Fibroblast of mammary gland (primary cell): ENCODE results near the gene RGS8.

ENCODE experiments used
- DNase-seq: peaks from one replicate; pipeline ENCODE4 v3.0.0-alpha.2; 2010; ENCODE audit warnings: low read depth
- H3K4me3 ChIP-seq: 2 replicates; pipeline ENCODE4 v1.5.1; 2011; ENCODE audit warnings: low read depth, mild to moderate bottlenecking, low read length, moderate library complexity; ENCODE audit not compliant: control insufficient read depth
- TF ChIP-seq, protein P1 (sequence below): conservative IDR thresholded peaks from 2 replicates; pipeline ENCODE4 v1.5.1; 2011; ENCODE audit warnings: low read depth, low read length, inconsistent platforms; ENCODE audit not compliant: control insufficient read depth, insufficient read depth

RGS8 gene

GRCh38 chr1:182688436-182689205, 4.2 kb upstream of the RGS8 start:
- DNase-seq, result no peak
- TF ChIP-seq, protein P1, sequence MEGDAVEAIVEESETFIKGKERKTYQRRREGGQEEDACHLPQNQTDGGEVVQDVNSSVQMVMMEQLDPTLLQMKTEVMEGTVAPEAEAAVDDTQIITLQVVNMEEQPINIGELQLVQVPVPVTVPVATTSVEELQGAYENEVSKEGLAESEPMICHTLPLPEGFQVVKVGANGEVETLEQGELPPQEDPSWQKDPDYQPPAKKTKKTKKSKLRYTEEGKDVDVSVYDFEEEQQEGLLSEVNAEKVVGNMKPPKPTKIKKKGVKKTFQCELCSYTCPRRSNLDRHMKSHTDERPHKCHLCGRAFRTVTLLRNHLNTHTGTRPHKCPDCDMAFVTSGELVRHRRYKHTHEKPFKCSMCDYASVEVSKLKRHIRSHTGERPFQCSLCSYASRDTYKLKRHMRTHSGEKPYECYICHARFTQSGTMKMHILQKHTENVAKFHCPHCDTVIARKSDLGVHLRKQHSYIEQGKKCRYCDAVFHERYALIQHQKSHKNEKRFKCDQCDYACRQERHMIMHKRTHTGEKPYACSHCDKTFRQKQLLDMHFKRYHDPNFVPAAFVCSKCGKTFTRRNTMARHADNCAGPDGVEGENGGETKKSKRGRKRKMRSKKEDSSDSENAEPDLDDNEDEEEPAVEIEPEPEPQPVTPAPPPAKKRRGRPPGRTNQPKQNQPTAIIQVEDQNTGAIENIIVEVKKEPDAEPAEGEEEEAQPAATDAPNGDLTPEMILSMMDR, result no peak
- H3K4me3 ChIP-seq, result no peak overlapping the region

- TF ChIP-seq, protein P1, result no peak
- no peak for DNase-seq
- H3K4me3 ChIP-seq, result no peak overlapping the region
Measured at GRCh38 chr1:182687361-182687760, 3.0 kb upstream of the RGS8 start.

GRCh38 chr1:182686446-182686845, 2.1 kb upstream of the RGS8 start:
- no peak for DNase-seq
- H3K4me3 ChIP-seq, result no peak overlapping the region
- TF ChIP-seq, protein P1, result no peak

- H3K4me3 ChIP-seq, result no peak overlapping the region
- no peak for DNase-seq
- TF ChIP-seq, protein P1, result no peak
Measured at GRCh38 chr1:182685215-182685614, 828 bp upstream of the RGS8 start.

- H3K4me3 ChIP-seq, result no peak overlapping the region
- DNase-seq, result no peak
Measured at GRCh38 chr1:182682898-182683501, 1.4 kb downstream of the RGS8 start.

GRCh38 chr1:182682406-182682805, 2.0 kb downstream of the RGS8 start:
- H3K4me3 ChIP-seq, result no peak overlapping the region
- TF ChIP-seq, protein P1, result no peak
- no peak for DNase-seq

More at GRCh38 chr1:182682898-182683501, 1.4 kb downstream of the RGS8 start:
- TF ChIP-seq, protein P1, result no peak
